ENCODE results near the gene MTMR2.
A peak's percentile ranks its signal among the peaks of the same experiment; 100 is the strongest.

Gene MTMR2

DNA sequence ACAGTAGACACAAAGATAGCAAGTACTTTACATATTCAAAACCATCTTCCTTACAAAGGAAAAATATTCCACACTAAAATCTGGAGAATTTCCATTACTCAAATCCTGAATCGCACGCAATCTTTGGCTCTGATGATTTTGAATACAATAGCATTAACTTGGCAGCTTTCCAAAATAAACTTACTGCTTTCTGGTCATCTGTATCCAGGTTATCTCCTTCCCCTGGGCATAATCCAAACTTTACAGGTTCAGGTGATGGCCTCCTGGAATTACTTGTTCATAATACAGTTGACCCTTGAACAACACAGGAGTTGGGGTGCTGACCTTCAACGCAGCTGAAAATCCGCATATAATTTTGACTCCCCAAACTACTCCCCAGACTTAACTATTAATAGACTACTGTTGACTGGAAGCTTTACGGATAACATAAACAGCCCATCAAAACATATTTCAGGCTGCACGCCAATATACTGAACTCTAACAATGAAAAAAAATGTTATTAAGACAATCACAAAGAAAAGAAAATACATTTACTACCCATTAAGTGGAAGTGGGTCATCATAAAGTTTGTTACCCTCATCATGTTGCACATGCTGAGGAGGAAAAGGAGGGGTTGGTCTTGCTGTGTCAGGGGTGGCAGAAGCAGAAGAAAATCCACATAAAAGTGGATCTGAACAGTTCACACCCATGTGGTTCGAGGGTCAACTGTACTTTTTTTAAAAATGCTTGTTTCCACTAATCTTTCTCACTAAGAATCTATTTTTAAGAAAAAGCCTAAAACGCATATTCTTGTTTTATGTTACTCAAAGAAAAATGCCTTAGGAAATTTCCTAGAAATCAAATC lies 6.5 kb downstream of the MTMR2 start:
- DNase-seq: peak; percentile 51

DNA sequence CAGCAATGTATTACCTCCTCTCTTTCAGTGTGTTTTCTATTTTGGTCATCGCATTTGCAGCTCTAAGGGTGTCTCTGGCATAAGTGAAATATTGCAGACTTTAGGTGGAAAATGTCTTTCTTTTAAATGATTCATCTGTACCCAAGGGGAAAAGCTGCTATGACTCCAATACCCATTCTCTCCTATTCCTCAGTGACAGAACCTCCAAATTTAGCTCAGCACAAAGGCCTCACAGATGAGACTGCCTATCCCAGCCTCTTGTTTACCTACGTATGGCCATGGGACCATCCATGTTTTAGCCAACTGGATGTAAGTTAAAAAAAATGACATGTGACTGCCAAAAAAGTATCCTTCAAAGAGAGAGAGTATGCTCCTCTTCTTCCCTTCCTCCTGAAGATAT lies 7.9 kb downstream of the MTMR2 start:
- no peak for DNase-seq

DNA sequence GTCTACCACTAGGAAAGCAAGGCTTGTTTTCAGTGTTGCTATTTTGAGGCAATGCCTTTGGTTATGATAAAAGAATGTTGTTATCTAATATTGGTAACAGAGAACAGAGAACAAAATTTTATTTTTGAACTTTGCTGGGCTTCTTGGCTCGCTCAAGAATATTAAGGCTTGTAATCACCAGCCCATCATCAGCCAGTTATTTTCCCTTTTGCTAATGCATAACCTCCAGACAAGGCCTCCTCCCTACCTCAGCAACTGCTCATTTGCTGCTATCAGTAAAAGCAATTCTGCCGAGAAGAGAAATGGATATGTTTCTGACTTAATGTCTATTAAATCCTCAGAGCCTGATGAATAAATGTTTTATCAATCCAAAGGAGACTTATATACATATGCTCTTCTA lies 8.9 kb downstream of the MTMR2 start:
- no peak for DNase-seq

DNA sequence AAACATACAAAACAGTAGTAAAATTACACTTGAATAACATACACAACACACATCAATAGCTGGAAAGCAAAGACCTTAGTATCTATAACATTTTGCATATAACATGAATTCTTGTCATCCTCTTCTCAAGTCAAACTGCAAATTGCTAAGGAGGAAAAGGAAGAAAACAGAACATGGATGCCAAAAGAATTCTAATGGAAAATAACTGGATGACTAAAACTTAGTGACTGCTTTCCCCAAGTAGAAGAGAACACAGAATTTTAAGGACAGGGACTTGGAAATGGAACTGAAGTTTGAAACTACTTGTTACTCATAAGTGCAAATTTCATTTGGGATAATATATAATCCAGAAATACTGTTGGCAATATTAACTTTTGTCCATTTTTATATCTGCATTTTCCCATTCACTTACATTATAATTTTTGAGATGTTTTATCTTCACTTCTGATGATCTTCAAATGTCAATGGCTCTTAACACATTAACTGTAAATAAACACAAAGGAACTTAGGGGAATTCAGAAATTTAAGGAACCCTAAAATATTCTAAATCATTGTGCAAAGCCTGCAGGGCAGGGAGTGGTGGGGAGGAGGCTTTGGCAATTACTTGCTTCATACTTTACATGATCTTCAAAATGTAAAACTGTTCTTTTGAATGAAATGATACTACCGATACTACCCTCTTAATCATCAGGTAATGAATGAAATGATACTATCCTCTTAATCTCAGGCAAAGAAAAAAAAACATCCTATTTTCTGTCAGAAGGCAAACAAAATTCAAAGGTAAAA lies 9.9 kb downstream of the MTMR2 start:
- DNase-seq: no peak

DNA sequence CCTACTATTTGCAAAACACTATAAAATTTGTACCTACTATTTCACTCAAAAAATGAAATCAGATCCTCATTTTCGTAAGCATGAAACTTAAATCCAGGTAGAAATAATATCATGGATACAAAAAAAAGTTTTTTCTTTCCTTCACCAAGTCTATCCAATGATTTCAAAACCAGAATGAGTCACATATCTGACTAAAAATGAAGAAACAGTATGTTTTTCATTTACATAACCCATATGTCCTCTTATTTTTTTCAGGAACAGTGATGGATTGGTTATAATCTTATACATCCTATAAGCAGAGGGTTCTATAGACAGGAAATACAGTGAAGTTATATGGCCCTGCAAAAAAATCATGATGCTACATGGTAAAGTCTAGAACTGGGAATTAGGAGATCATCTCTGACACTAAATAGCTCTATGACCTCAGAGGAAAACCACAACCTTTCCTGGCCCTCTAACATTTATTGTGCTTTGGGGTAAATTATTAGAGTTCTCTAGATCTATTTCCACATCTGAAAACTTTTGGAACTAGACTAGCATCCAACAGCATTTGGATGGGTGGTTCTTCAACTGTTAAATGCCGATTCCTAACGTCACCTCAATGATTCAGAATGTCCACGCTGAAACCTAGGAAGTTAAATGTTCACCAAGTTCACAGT lies 10.9 kb downstream of the MTMR2 start:
- no peak for DNase-seq

DNA sequence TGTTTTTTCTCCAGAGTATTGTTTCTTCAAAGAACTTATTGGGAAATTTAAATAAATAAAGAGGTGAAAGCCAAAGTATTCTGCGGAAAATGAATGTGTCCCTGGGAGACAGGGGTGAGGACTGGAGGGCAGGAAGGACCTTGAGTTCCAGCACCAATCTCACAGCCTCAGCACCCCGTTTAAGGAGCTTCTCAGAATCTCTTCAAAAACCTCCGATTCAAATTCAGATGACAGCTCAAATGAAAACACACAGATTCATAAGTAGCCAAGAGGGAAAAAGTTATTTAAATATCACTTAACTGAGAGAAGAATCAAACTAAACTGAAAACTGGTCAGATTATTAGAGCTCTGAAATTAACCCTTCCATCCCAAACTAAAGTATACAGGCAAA lies 12.5 kb downstream of the MTMR2 start:
- no peak for DNase-seq

DNA sequence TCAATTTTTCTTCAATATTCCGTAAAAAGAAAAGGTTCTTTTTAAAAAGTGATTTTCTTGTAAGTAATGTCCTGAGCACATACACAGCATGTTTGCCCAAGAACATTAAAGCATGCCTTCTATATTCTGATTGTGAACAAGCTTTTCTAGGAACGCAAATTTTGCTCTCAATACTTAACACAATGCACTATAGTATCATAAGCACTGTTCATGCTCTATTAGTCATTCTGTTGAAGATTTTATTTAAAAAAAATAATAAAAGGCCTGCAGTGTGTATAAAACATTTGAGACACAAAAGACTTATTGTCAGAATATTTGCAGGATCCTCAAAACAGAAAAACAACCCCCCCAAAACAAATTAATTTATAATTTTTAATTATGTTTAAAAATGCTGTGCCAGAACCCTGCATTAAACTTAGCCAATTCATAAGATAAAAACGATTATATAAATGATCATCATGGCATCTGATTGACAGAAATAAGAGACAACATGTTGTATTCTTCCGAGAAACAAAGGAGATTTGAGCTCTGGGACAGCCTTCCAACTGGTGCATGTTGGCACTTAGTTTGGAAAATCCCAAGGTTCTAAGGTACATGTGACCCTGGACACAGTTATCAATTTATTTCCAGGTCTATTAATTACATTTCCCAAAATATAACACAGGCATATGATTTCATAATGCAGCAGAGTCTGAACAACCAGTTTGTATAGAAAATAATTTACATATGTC lies 13.1 kb downstream of the MTMR2 start:
- no peak for DNase-seq

DNA sequence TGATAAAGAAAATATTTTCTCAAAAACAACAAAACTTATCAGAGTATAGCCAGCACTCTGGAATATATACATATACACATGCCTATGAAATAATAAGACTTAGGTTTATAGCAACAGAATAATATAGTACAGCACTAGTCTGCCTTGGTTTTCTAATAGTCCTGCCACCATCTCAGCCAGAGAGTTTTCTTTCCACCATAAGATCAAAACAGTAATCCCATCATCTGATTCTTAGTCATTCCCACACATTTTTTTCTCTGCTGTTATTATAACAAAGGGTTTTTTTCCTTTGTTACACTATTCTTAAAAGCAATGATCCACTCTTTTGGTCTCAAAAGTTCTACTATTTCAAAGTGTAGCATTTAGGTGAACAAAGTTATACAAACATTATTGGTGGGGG lies 15.1 kb downstream of the MTMR2 start:
- DNase-seq: no peak

DNA sequence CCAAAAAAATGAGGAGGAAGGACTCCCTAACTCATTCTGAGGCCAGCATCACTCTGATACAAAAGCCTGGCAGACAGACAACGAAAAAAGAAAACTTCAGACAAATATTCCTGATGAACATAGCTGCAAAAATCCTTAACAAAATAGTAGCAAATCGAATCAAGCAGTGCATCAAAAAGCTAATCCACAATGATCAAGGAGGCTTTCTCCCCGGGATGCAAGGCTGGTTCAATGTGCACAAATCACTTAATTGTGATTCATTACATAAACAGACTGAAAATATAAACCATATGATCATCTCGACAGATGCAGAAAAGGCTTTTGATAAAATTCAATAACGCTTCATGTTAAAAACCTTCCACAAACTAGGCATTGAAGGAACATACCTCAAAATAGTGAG lies 16.4 kb downstream of the MTMR2 start:
- DNase-seq: no peak

DNA sequence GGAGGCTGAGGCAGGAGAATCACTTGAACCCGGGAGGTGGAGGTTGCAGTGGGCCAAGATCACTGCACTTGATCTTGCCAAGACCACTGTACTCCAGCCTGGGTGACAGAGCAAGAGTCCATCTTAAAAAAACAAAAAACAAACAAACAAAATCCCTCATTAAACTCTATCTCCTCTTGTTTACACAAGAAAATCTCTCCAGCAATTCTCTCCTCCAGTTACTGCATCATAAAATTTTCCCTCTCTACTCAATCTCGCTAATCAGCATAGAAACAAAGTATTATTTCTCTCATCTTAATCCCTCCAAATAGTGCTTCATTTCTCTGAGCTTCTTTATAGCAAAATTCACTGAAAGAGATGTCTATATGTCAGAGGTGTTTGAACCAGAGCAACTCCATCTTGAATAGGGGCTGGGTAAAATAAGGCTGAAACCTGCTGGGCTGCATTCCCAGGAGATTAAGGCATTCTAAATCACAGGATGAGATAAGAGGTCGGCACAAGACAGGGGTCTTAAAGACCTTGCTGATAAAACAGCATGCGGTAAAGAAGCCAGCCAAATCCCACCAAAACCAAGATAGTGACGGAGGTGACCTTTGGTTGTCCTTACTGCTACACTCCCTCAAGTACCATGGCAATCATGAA lies 19.8 kb downstream of the MTMR2 start:
- DNase-seq: no peak

DNA sequence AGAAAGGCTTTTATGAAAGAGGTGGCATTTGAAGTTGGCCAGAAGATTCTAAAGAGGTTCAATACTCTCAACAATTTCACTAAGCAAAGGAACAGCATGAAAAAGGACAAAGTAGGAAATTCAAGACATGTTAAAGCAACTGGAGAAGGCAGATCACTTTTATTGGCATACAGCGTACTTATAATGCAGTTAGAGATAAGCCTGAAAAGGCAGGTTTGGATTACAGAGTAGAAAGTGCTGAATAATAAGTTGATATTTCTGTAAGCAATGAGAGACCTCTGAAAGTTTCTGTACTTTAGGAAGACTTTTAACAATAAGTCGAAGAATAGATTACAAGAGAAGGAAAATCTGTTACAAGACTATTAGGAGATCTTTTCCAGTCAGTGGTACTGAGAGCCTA lies 25.1 kb downstream of the MTMR2 start:
- no peak for DNase-seq

DNA sequence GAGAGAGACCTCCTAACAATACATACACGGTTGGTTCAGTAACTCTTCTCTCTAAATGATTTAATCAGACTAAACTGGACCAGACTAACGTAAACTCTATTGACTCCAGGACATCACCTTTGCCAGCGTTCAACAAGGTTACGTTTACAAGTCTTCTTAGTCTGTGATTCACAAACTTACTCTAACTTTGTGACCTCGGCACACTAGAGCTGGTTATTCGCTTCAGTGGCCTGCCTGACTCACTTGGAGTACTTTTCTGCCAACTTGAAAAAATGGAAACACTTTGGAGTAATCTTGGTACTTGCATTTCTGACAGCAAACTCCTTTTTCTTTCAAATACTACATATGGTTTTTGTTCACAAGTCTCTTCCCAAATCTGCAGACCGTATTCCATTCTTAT lies 26.2 kb downstream of the MTMR2 start:
- no peak for DNase-seq

DNA sequence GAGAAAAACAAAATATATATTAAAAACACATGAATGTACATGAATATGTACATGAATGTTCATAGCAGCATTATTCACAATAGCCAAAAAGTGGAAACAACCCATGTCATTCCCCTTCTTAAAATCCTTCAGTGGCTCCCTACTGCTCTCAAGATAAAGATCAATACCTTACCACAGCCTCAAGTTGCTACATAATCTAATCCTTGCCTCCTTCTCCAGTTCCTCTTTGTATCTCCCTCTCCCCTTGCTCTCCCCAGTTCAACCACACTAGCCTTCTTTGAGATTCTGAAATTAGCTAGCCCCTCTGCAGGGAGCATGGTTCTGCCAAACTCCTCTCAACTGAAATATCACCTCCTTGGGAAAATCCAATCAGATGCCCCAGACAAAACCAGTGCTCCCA lies 28.1 kb downstream of the MTMR2 start:
- DNase-seq: no peak

DNA sequence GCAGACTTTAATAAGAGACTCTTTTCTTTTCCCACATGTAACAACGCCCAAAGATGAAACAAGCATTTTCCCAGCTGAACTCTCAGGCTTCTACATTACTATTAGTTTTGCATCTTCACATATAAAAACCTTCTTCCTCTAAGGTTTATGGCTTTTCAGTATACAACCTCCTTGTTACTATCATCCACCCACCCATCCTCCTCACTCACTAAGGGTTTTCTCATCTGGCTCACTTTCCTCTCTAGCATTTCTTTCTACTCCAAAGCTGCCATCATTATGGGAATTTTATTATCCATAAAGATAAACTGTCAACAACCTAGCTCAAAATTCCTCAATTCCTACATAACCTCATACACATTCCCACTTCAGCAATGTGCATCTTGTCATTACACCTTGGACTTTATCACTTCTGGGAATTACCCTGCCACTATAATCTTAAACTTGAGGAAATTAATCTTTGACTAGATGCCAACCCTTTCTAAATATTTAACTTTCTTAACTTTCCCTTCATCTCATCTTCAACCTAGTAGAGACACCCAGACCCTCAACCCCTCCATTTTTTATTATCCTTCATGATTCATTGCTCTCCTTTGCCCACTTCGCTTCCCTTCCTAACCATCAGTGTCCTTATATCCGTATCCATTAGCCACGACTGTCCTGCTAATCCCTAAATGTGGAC lies 30.9 kb downstream of the MTMR2 start:
- no peak for DNase-seq

DNA sequence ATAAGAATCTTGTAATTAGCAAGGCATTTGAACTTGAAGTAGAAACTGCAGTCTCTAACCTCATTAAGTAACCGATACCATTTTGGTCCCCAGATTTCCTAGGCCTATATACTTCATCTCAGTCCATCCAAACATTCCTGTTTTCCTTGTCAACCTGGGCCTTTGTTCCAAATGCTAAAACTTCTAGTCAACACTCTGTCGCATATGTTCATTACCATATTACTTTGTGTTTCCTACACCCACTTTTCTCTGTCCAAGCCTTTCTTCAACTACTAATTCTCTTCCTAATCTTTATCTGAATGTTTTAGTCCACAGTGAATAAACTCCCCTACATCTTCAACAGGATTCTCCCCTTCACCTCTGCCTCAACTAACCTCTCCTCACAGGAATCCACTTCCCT lies 31.4 kb downstream of the MTMR2 start:
- DNase-seq: no peak

DNA sequence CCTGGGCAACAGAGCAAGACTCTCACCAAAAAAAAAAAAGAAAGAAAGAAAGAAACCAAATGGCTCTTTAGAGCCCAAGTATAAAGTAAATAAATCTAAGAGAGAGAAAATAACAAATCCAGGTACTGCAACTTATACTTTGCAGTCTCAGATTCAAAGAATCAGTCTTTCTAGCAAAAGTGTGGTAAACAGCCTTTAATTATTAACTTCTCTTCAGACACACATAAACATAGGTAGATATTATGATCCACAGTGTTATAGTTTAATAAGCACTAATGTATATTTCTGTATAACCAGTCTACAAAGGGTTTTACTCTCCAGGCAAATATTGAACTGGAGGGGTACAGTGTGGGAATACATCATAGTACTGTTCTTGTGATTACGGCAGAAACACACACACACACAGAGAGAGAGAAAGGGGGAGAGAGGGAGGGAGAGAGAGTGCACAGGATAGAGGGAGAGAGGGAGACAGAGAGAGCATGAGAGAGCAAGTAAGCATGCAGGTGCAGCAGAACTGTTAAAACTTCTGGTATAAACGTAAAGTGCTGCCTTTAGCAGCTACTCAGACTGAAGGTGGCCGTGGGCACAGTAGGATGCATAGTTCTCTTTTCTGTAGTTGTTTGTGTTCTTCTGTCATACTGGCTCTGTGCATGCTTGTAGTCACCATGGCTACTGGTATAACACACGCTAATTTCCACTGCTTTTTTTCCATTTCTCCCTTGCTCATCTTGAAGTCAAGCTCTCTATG lies 32.3 kb downstream of the MTMR2 start:
- no peak for DNase-seq

DNA sequence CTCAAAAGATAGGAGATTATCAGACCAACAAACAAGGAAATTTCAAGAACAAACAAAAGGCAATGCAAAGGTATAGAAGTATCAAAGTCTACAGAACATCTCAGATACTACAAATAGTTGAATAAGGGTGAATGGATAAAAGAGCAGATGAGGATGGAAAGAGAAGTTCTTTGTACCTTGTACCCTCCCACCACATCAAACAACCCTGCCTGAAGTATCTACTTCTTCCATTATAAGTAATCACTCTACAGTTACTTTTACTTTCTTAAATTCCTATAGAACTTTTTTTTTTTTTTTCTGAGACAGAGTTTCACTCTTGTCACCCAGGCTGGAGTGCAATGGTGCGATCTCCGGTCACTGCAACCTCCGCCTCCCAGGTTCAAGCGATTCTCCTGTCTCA lies 35.1 kb downstream of the MTMR2 start:
- DNase-seq: no peak

DNA sequence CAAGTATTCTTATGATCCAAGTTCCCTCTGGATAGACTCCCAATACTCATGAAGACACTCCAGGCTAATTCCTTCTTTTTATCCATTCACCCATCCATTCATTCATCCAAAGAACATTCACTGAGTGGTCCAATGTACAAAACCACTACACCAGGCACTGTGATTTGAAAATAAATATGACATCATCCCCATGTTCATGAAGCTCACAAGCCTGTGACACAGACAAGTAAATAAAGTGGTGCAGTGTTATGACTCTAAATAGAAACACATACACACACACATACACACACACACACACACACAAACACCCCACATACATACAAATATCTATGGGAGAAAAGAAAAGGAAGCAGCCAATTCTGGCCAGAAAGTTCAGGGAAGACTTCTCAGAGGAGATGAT lies 35.5 kb downstream of the MTMR2 start:
- DNase-seq: no peak

DNA sequence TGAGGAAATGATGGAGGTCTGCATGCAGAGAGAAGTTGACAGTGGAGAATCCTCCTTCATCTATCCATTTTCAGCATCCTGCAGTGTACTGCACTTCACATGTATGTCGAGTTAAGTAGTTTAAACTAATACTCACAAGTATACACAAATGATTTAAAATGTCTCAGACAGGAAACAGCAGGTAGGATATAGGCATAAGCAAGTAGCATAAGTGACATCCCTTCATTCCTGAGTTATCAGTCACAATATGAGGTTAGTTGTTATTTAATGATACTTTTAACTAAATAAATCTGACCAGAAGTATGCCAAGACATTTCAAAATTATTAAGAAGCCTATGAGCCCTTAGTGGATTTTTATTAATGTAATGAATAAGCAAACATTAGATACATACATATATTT lies 37.4 kb downstream of the MTMR2 start:
- DNase-seq: no peak

DNA sequence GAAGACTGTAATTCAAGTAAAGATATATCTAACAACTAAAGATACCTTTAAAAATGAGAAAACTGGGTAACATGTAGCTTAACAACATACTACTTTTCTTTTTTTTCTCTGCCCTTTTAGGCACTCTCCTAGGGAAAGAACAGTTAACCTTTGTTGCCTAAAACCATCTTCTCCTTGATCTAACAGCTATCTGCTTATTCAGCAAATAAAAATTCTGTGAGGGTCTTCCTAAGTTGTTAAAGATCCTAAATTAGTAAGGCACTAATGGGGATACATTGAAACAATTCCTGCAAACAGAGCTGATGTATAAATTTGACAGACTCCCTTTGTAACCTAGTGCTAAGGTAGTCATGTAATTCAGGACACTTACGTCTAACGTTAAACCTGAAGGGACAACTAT lies 39.1 kb downstream of the MTMR2 start:
- no peak for DNase-seq

DNA sequence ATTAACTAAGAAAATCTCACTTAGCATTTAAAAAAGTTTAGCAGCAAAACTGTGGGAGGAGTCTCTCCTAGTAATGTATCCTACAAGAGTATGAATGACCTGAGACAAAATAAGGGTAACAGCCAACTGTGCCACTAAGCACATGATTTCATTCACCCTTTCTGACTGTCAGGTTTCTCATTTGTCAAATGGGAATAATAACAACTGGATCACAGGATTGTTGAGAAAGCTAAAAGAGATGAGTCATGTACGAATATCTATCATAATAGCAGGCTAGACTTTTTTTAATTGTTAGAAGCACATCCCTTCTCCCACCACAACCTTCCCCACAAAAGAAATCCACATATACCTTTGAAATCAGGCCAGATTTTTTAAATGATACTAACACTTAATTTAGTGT lies 39.5 kb downstream of the MTMR2 start:
- no peak for DNase-seq
